GM21825 (cell line): ENCODE results near the gene KCNS3.
"Not testable (repeated sequence)": the region's sequence is repeated elsewhere in the genome, so short reads cannot be mapped to it uniquely, and the experiment has no call there.

ENCODE experiments used
- ATAC-seq: cut with Tn5 transposase; IDR thresholded peaks from one replicate; pipeline ENCODE4 v1.9.1; 2021; ENCODE audit warnings: mild to moderate bottlenecking, moderate library complexity; ENCODE audit not compliant: unreplicated experiment

The KCNS3 gene

DNA sequence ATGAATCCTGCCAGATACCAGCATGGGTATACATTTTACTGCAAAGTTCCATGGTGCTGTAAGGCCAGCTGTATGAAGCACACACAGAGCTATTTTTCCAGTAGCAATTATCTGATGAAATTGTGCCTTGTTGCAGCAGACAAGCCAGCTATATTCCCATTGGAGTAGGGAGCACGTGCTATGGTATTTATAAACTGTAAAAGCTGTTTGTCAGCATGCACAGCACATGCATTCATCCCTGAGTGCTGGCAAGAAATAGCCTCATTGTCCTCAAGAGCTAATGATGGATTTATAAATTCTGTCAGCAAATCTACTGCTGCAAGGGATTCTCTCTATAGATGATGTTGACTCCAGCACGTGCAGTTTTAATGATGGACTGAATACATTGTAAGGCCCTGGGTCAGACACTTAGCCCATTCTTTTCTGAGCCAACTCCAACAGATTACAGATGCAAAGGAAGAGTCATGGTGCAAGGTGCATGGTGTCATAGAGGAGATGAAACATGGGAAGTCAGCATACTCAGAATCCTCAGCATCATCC, 61.7 kb downstream of the KCNS3 start:
- ATAC-seq, result no peak

- no peak for ATAC-seq
Measured at GRCh38 chr2:17943444-17943843, 65.0 kb downstream of the KCNS3 start.

DNA sequence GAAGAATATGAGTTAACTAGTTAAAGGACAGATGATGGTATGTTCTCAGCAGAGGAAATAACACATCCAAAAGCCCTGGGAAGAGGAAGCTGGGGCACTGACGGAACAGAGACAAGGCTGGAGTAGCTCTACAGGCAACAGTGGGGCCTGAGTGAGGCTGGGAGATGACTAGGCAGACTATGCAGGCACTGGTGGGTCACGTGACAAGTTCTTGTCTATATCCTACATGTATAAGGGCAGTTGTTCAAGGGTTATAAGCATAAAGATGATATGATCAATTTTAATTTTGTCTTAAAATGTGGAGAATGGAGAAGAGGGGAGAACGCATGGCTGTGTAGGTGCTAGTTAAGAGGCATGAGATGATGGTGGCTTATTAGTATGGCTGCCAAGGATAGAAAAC, 68.6 kb downstream of the KCNS3 start:
- no peak for ATAC-seq

DNA sequence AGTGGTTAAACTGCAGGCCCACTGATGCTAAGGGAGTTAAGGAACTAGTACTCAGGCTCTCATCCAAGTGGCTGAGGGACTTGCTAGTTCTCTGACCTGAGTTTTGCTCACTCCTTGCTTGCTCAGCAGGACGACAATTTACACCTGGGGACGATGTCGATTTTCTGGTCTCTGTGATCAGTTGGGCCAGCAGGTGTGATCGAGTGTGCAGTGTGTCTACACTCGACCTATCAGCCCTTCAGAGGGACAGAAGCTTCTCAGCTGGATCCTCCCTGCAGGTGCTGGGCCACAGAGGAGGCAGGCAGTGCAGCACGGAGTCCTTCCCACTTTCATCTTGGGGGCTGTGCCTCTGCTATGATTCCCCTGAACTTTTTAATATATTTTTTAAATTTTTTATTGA, 71.5 kb downstream of the KCNS3 start:
- ATAC-seq, result no peak

GRCh38 chr2:17951563-17951962, 73.1 kb downstream of the KCNS3 start:
- no peak for ATAC-seq

DNA sequence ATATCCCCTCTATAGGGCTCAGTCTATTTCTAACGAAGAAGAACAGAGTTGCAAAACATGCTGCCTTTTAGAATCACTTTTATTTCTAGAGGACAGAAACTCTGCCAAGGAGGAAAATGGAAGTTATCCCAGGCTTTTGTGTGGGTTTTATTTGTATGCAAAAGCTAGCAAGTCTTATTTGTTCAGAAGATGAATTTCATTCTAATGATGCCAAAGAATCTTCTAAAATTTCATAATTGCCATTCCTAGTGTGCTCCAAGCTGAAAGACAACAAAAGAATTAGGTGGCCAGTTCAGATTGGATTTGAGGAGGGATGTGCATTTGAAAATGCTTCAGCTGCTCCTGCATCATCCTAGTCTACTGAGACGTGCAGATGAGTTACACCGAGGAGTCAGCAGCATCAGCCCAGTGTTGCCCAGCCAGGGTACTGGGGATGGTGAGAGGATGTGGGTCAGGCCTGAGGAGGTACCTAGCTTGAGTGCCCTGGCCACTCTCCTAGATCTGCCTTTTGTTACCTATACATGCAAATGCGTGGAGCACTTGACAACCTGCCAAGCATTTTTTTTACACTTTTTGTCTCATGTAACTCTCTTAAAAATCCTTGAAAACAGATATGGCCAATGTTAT, 80.1 kb downstream of the KCNS3 start:
- ATAC-seq, result no peak

DNA sequence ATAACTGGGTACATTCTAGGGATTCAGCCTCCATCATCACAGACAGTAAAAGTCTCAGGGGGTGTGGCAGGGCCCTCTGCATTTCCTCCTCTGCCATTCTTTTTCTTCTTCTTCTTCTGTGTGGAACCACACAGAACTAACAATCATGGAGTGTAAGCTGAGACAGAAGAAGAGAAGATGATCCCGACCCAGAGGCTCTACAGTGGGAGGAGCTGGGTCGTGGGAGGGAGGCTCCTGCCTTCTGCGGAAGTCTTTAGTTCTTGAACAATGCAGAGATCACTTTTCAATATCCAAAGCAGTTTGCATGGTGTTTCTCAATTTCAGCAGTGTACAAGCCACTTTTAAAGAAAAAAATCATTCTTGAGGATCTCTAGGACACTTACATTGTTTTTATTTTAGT, 80.9 kb downstream of the KCNS3 start:
- no peak for ATAC-seq

- peak; percentile 46 for ATAC-seq
Measured at GRCh38 chr2:17959833-17960232, 81.4 kb downstream of the KCNS3 start.

DNA sequence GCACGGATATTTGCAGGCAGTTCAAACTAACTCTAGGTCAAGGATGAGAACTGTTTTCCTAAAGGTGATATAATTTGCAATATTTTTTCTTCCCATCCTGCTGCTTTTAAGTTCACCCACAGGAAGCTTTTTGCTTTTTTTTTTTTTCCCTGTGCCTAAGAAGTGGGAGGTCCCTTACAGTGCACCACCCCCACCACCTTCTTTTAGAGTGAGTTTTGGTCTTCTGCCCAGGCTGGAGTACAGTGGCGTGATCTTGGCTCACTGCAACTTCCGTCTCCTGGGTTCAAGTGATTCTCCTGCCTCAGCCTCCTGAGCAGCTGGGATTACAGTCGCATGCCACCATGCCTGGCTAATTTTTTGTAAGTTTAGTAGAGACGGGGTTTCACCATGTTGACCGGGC, 82.5 kb downstream of the KCNS3 start:
- no peak for ATAC-seq

DNA sequence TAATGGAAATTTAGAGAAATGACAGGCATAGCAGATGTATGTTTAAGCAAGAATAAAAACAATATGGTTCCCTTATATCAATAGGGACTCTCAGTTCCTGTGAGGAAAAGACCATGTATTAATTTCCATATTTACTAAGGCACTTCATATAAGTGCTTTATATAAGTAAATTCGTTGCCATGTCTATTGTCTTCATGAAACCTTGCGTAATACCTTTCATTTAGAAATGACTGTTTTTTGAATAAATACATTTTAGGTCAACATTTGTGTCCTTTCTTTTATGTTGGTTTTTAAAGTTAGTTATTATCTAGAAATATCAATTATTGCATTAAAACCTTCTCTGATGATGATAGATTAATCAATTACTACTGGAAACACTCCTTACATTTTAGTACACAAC, 83.3 kb downstream of the KCNS3 start:
- no peak for ATAC-seq

- no peak for ATAC-seq
Measured at GRCh38 chr2:17962876-17963275, 84.4 kb downstream of the KCNS3 start.

DNA sequence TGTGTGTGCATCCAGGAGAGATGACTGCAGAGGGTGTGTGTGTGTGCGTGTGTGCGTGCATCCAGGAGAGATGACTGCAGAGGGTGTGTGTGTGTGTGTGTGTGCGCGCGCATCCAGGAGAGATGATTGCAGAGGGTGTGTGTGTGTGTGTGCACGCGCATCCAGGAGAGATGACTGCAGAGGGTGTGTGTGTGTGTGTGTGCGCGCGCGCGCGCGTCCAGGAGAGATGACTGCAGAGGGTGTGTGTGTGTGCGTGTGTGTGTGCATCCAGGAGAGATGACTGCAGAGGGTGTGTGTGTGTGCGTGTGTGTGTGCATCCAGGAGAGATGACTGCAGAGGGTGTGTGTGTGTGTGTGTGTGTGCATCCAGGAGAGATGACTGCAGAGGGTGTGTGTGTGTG, 85.1 kb downstream of the KCNS3 start:
- ATAC-seq, result not testable (repeated sequence)

DNA sequence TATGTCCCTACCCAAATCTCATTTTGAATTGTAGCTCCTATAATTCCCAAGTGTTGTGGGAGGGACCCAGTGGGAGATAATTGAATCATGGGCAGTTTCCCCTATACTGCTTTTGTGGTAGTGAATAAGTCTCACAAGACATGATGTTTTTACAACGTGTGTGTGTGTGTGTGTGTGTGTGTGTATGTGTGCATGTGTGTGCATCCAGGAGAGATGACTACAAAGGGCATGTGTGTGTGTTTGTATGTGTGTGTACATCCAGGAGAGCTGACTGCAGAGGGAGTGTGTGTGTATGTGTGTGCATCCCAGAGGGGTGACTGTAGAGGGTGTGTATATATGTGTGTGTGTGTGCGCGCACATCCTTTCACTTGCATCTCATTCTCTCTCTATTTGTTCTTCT, 86.7 kb downstream of the KCNS3 start:
- no peak for ATAC-seq

- no peak for ATAC-seq
Measured at GRCh38 chr2:17966798-17967197, 88.3 kb downstream of the KCNS3 start.

- ATAC-seq, result no peak
Measured at GRCh38 chr2:17969661-17970060, 91.2 kb downstream of the KCNS3 start.

DNA sequence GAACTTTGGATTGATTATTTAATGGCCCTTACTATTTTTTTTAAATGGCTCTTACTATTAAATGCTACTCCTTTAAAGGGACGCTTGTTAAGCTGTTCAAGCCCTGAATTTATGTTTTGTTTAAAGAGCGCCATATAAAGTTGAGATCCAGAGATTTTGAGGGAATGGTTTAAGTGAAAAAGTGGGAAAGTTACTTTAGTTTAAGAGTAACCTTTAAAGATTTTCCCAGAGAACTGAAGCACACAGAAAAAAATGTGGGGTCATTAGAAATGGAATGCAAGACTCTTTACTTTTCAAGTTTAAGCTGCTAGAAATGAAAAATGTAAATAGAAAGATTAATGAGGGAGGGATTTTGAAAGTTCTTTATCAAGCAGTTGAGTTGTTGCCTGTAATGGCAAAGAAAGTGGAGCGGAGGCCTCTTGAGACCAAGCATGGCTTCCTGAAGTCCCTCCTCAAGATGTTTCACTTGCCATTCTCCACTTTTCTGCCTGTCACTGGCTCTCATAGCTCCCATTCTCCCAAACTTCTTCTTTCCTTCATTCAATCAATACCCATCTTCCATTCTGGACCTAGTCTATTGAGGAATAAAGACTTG, 93.2 kb downstream of the KCNS3 start:
- no peak for ATAC-seq

- no peak for ATAC-seq
Measured at GRCh38 chr2:17972991-17973390, 94.5 kb downstream of the KCNS3 start.

DNA sequence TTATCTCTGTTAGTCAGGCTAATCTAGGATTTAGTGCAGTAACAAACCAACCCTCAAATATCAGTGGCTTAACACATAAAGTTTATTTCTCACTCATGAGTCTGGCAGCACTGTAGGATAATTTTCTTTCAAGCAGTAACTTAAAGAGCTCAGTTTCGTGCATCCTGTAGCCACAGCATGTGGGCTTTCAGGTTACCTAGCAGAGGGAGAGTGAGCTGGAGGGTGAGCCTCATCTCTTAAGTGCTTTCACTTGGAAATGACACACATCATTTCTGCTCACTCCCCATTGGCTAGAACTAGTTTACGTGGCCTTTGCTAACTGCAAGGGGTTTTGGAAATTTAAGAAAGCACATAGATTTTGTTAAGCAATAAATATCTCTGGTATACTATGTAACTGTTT, 96.9 kb downstream of the KCNS3 start:
- no peak for ATAC-seq

GRCh38 chr2:17976871-17977746, 98.6 kb downstream of the KCNS3 start:
- ATAC-seq, result no peak

- no peak for ATAC-seq
Measured at GRCh38 chr2:17979707-17980106, 101.2 kb downstream of the KCNS3 start.

- no peak for ATAC-seq
Measured at GRCh38 chr2:17981936-17982335, 103.5 kb downstream of the KCNS3 start.
